WI38 (cell line): Measurements from ENCODE around the gene PLEKHA1.

Experiments
- H3K4me3 ChIP-seq: 2 replicates; pipeline ENCODE4 v1.5.1; 2011; ENCODE audit warnings: low read depth, mild to moderate bottlenecking, control low read depth, low read length
- CTCF ChIP-seq: IDR thresholded peaks from 2 replicates; pipeline ENCODE4 v1.5.1; 2012; ENCODE audit warnings: low read depth, mild to moderate bottlenecking, control low read depth, low read length

PLEKHA1 gene

GRCh38 chr10:122390679-122391078 lies 16.2 kb downstream of the PLEKHA1 start:
- no peak overlapping the region for H3K4me3 ChIP-seq

GRCh38 chr10:122391875-122392274 lies 17.4 kb downstream of the PLEKHA1 start:
- H3K4me3 ChIP-seq, result no peak overlapping the region
- TF ChIP-seq CTCF, result no peak

More at GRCh38 chr10:122390679-122391078, 16.2 kb downstream of the PLEKHA1 start:
- no peak for TF ChIP-seq CTCF

GRCh38 chr10:122392835-122393234 lies 18.3 kb downstream of the PLEKHA1 start:
- TF ChIP-seq CTCF, result no peak
- no peak overlapping the region for H3K4me3 ChIP-seq

GRCh38 chr10:122393288-122393687 lies 18.8 kb downstream of the PLEKHA1 start:
- TF ChIP-seq CTCF, result no peak
- no peak overlapping the region for H3K4me3 ChIP-seq

- H3K4me3 ChIP-seq, result no peak overlapping the region
- TF ChIP-seq CTCF, result no peak
Observed at GRCh38 chr10:122402548-122403131, 28.1 kb downstream of the PLEKHA1 start.

GRCh38 chr10:122404576-122404975 lies 30.1 kb downstream of the PLEKHA1 start:
- H3K4me3 ChIP-seq, result no peak overlapping the region
- no peak for TF ChIP-seq CTCF

DNA sequence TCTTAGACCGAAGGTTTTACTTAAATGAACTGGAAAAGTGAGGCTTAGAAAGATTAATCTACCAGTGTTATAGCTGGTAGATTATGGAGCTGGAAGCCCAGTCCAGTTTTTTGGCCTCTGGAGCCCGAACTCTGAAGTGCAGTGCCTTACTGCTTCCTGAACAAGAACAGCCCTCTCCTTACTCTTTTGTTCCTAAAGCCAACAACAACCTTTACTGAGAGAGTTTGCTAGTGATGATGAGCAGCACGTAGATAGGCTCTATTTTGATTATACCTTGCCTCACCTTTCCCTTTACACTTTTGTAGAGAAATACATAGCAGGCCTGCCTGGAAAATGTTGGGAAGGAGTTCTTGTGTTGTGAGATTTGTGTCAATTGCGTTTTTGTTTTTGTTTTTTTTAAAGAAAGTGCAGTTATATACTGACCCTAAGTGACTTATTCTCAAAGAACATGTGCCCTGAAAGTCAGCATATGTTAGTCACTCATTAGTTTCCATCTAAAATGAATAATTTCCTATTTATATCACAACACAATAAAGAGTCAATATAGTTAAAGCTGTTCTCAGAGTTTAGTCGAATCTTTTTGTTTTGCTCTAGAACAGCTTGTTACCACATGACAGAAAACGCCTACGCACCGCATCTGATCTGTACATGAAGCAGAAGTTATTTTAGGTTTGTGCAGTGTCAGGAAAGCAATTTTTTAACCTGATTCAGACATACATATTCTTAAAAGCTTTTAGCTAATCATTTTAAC lies 33.0 kb downstream of the PLEKHA1 start:
- no peak for TF ChIP-seq CTCF
- H3K4me3 ChIP-seq, result no peak overlapping the region
